Measurements from ENCODE around the gene LRPAP1.
"Not testable (repeated sequence)": the region's sequence is repeated elsewhere in the genome, so short reads cannot be mapped to it uniquely, and the experiment has no call there.

LRPAP1 gene

DNA sequence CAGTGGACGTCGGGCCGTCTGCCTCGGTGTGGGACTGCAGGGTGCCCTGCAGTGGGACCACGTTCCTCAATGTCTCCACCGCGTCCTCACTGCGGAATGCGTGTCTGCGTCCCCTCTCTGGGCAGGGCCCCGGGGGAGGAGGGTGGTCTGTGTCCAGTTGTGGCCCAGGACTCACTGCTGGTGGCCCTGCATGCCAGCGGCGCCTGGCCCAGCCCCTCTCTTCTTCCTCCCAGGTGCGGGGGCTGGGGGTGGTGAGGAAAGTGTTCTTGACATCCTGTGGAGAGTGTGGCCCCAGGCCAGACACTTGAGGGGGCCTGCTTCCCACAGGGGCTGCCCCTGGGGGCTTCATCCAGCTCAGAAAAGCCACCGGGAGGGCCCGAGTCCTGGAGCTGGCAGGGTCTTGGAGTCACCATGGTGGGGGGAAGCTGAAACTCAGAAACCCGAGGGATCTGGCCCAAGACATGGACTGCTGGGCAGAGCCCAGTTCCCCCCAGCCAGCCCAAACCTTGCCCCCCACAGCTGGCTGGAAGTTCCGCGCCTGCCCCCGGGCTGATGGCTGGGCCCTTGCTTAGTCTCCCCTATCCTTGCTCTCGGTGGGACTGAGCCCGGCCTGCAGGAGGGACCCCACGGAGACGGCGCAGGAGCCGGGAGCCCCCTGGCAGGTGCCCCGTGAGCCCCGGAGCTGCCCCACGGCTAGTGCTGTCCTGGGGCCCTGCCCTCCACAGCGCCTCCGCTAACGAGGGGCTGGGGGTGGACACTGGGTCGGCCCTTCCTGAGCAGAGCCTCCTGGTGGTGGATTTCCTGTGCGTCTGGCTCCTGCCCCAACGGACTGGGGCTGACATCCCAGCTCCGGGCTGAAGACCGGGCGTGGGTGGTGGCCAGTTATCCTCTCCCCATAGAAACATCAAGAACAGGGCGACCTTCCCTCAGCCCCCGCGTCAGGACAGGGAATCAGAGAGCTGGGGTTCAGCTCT, 66.2 kb downstream of the LRPAP1 start:
- Mint-ChIP-seq H3K4me3 (peak overlapping the region; percentile 30), H3K4me1 (peaks cover 13% of the 10 kb centered on the region), H3K27ac (no peak overlapping the region), H3K27me3 (peaks cover 51% of the 10 kb centered on the region), H3K9me3 (no peaks in the 10 kb centered on the region), H3K36me3 (no peaks in the 10 kb centered on the region)
- ATAC-seq: no peak

DNA sequence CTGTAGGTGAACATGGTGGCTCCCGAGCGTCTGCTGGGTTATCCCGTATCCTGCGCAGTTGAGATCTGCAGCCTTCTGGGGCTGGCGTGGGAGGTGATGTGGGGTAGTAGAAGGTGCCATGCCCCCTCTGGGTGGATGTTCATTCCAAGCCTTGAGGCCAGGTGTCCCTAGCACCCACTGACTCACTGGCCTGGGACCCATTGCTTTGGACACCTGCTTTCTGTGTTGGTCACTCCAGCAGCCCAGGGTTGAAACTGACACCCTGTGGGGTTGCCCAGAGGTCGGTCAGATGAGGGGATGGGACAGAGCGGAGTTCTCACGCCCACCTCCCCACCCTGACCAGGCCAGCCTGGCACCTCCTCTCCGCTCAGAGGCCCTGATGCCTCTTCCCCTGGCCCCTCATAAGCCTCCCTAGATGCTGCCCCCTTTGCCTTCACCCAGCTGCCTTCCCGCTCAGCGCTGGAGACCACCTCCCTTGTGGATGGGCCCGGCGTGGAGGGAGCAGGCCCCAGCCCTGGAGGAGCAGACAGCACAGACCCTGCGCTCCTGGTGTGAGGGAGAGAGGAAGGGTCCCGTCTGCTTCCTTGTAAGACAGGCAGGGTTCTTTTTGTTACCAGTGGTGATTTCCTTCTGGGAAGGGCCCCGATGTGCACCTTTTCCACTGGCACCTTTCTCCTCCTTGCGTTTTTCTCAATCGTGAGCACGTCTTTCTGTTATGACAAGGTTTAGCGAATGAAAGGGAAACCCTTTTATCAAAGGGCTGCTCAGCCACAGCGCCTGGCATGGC, 67.1 kb downstream of the LRPAP1 start:
- Mint-ChIP-seq H3K9me3 (peaks cover 3% of the 10 kb centered on the region), H3K4me1 (peaks cover 13% of the 10 kb centered on the region), H3K4me3 (peak overlapping the region; percentile 30), H3K27me3 (peaks cover 42% of the 10 kb centered on the region), H3K27ac (no peak overlapping the region), H3K36me3 (no peaks in the 10 kb centered on the region)
- ATAC-seq: no peak

DNA sequence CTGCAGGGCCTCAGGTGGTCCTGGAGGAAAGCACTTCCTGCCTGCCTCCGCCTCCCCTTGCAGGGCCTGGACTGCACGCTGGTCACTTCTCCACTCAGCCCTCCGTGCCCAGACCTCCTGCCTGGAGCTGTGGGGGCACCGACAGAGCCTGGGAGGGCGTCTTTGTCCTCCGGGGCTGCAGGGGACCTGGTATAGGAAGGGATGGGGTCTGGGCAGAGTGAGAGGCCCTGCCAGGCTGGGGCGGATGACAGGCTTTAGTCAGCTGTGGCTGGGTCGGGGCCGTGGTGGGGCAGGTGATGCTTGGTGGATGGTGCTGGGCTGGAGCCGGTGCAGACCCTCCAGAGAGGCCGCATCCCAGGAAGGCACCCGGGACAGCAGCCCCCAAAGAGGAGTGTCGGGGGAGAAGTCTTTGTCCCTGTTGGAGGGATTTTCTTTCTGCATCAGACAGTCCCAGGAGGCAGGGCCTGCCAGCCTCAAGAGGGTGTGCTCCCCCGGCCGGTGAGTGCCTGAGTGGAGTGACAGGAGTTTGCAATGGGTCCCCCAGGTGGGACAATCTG, 67.8 kb downstream of the LRPAP1 start:
- peaks cover 40% of the 10 kb centered on the region for H3K27me3 Mint-ChIP-seq
- no peak overlapping the region for H3K27ac Mint-ChIP-seq
- H3K4me3 Mint-ChIP-seq: no peak overlapping the region
- peaks cover 4% of the 10 kb centered on the region for H3K9me3 Mint-ChIP-seq
- ATAC-seq: no peak
- peaks cover 13% of the 10 kb centered on the region for H3K4me1 Mint-ChIP-seq
- H3K36me3 Mint-ChIP-seq: no peaks in the 10 kb centered on the region

DNA sequence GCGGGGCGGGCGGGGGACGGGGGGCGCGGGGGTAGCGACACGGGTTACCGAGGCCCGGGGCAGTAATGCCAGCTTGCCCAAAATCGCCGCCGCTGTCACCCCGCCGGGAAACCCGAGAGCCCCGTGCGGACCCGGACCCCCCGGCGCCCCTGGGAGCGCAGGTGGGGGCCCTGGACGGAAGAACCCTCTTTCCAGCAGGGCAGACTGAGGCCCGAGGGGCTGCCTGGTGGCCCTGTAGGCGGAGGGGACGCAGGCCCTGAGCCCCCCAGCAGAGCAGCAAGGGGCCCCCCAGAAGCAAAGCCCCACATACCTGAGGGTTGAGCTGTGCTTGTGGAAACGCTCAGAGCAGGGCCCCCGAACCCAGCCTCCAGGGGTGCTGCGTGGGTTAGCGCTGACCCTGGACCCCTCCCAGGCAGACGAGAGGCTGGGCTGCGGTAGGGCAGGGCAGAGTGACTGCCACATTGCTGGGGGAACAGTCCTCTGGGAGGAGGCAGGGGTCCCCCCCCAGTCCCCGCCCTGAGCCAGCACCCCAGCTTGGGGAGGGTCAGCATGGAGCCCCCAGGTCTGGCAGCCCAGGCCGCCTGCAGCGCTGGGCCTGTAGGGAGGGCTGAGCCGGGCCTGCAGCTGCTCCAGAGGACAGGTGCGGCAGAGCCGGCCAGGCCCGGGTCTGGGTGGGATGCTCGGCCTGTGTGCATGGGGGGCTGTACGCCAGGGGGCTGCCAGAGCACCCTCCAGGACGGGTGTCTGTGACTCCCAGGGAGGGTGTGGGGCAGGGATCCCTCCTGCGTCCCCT, 68.5 kb downstream of the LRPAP1 start:
- H3K36me3 Mint-ChIP-seq: no peaks in the 10 kb centered on the region
- H3K9me3 Mint-ChIP-seq: peaks cover 4% of the 10 kb centered on the region
- H3K4me3 Mint-ChIP-seq: no peak overlapping the region
- ATAC-seq: no peak
- H3K27me3 Mint-ChIP-seq: peaks cover 40% of the 10 kb centered on the region
- peaks cover 13% of the 10 kb centered on the region for H3K4me1 Mint-ChIP-seq
- H3K27ac Mint-ChIP-seq: no peak overlapping the region

DNA sequence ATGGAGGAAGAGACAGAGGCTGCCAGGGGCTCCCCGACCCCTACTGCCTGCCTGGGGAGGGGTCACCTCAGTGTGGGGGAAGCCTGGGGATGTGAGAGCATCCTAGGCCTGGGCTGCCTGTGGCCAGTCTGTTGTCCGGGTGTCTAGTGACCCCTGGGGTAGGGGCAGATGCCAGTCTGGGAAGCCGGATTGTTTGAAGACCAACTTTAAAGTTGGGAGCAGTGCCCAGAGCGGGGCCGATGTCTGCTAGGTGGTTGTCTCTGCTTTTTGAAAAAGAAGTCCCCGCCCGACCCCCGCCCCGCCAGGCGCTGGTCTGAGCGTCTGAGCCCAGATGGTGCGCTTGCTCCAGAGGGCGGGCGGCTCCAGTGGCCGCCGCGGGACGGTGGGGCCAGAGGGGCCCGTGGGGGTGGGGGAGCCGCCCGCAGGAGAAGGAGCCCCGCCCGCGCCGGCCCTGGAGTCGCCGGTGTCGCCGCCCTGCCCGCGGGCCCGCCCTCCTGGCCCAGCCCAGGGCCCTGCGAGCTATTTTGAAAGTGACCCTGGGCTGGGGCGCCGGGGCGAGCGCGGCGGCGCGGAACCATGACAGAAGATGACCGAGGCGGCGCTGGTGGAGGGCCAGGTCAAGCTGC, 69.3 kb downstream of the LRPAP1 start, which contains the start of gene DOK7:
DOK7 (plus strand) TSS at position 517 of the 626 bp plus-strand sequence; CDS start at position 587, 70 bp downstream.
- peak within 1 kb of the TSS; percentile 60 for H3K27ac Mint-ChIP-seq
- peaks cover 40% of the 10 kb centered on the region for H3K27me3 Mint-ChIP-seq
- peak within 1 kb of the TSS; percentile 65 for H3K4me3 Mint-ChIP-seq
- H3K4me1 Mint-ChIP-seq: peaks cover 13% of the 10 kb centered on the region
- ATAC-seq: peak; percentile 29
- no peaks in the 10 kb centered on the region for H3K36me3 Mint-ChIP-seq
- peaks cover 4% of the 10 kb centered on the region for H3K9me3 Mint-ChIP-seq

DNA sequence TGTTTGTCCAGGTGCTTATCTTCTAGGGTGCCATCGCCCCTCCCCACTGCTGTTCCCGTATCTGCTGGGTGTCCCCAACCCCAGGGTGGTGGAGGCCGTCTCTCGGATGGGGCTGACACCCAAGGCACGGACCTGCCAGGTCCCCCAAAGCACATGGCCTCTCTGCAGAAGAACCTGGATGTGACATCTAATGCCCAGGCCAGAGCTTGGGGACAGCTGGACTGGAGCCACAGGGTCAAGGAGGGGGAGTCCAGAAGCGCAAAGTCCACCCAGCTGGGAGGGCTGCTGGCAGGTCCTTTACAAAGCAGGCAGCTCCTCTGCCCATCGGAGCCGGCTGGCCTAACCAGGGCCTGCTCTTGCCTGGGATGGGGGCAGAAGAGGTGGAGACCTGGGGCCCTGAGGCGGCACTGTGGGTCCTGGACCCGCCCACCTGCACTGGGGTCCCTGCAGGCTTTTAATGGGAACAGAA, 69.9 kb downstream of the LRPAP1 start:
- Mint-ChIP-seq H3K27ac (peak overlapping the region; percentile 60), H3K27me3 (peaks cover 40% of the 10 kb centered on the region), H3K36me3 (no peaks in the 10 kb centered on the region), H3K9me3 (peaks cover 4% of the 10 kb centered on the region), H3K4me1 (peaks cover 13% of the 10 kb centered on the region), H3K4me3 (peak overlapping the region; percentile 65)
- no peak for ATAC-seq

DNA sequence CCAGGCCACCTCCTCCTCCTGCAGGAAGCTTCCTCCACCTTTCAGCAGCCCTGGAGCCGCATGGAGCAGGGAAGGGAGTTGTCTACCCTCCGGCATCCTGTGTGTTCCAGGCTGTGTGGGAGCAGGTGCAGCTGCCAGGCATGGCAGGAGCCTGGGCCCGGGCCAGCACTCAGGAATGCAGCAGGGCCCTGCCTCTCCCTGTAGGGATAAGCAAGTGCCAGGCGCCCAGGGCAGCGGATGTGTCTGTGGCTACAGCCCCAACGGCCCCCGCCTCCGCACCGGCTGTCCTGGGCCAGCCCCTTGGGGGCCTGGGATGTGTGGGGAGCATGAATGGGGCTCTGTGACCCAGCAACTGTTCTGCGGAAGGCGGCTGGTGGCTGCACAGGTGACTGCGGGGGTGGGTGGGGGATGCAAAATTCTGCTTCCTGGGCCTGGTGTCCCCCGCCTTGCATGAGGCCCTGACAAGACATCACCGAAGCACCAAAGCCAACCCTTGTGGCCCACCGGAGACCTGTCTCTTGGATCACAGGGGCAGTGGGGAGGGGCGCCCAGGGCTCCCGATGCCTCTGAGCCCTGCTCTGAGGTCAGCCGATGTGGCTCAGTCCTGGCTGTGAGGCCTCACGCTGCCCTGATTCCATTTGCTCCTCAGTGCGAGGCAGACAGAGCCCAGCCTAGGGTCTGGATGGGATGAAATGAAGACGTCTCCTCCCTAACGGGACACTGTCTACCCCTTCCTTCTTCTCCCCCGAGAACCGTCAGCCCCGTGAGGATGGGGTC, 70.5 kb downstream of the LRPAP1 start:
- Mint-ChIP-seq H3K9me3 (peaks cover 4% of the 10 kb centered on the region), H3K4me1 (peaks cover 13% of the 10 kb centered on the region), H3K27ac (peak overlapping the region; percentile 60), H3K4me3 (peak overlapping the region; percentile 36), H3K36me3 (no peaks in the 10 kb centered on the region), H3K27me3 (peaks cover 40% of the 10 kb centered on the region)
- ATAC-seq: peak; percentile 79

DNA sequence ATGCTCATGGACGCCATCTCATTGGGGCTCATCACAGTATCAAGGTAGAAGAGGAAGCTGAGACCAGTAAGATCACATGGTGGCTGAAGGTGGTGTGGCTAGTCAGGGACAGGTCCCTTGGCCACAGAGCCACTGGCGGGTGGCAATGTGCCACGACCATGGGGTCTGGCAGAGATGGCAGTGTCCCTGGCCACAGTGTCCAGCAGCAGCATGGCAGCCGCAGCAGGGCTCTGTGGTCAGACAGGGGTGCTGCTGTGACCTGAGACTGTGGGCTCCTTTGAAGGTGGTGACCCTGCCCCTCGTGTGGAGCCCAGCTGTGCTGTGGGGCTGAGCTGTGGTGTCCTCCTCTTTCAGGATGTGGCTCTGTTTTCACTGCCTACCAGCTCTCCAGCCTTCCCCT, 71.3 kb downstream of the LRPAP1 start:
- peaks cover 40% of the 10 kb centered on the region for H3K27me3 Mint-ChIP-seq
- H3K9me3 Mint-ChIP-seq: peaks cover 4% of the 10 kb centered on the region
- no peak for ATAC-seq
- no peak overlapping the region for H3K4me3 Mint-ChIP-seq
- H3K4me1 Mint-ChIP-seq: peaks cover 13% of the 10 kb centered on the region
- H3K36me3 Mint-ChIP-seq: no peaks in the 10 kb centered on the region
- H3K27ac Mint-ChIP-seq: peak overlapping the region; percentile 60

DNA sequence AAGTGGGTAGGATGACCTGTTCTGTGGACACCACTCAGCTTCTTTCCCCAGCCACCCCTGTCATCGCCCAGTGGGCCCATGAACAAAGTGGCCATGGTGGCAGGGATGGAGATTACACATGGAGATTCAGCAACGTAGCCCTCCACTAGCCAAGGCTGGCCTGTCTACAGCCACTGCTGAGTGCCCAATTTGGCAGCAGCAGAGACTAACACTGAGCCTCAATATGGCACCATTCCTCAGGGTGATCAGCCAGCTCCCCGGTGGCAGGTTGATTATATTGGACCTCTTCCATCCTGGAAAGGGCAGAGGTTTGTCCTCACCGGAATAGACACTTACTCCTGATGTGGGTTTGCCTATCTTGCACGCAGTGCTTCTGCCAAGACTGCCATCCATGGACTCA, 73.1 kb downstream of the LRPAP1 start:
- H3K4me3 Mint-ChIP-seq, ATAC-seq, H3K36me3 Mint-ChIP-seq, H3K27ac Mint-ChIP-seq: not testable (repeated sequence)
- H3K9me3 Mint-ChIP-seq: peaks cover 13% of the 10 kb centered on the region
- H3K27me3 Mint-ChIP-seq: peaks cover 22% of the 10 kb centered on the region
- peaks cover 13% of the 10 kb centered on the region for H3K4me1 Mint-ChIP-seq

DNA sequence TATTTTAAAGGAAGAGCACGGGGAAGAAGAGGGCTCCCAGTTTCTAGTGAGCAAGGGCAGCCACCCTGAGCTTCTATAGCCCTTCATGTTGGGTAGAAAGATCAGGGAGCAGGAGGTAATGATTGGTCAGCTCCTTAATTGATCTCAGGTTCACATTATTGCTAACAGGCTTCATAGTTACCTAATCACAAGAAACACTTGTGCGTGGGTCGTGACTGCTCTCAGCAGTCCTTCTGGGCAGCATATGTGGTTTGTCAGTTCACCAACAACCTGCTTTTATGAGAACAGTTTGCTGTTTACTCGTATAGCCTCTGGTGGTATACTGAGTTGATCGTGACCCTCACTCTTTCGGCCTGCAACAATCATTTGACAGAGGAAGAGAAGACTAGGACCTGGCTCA, 73.9 kb downstream of the LRPAP1 start:
- no peak overlapping the region for H3K4me3 Mint-ChIP-seq
- H3K27ac Mint-ChIP-seq: no peak overlapping the region
- peaks cover 15% of the 10 kb centered on the region for H3K9me3 Mint-ChIP-seq
- H3K27me3 Mint-ChIP-seq: peaks cover 21% of the 10 kb centered on the region
- H3K36me3 Mint-ChIP-seq: peaks cover 7% of the 10 kb centered on the region
- ATAC-seq: no peak
- H3K4me1 Mint-ChIP-seq: peaks cover 13% of the 10 kb centered on the region

DNA sequence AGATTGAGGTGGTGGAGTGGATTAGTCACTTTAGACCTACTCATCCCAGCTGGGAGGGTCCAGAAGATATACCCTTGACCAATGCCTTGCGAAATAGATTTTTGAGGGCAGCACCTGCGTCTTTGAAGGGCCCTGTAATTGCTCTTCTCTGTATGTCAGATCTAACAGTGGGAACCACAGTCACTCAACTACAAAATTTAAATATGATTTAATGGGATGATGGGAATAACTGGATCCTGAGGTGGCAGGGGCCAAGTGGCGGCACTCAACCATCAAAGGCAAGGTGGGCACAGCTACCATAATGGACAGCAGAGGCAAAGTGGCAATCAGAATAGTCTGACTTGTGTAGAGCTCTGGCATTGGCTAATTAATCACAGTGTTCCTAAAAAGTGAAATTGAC, 76.6 kb downstream of the LRPAP1 start:
- H3K36me3 Mint-ChIP-seq, H3K27ac Mint-ChIP-seq, H3K4me3 Mint-ChIP-seq, H3K27me3 Mint-ChIP-seq, ATAC-seq, H3K4me1 Mint-ChIP-seq: not testable (repeated sequence)
- H3K9me3 Mint-ChIP-seq: peaks cover 15% of the 10 kb centered on the region
